GM19099 (cell line): ENCODE measurements around the gene FAM81A.

Experiments used
- POLR2A ChIP-seq: IDR thresholded peaks from 3 replicates; pipeline ENCODE4 v1.6.1; 2011; ENCODE audit warnings: low read depth; ENCODE audit not compliant: insufficient read length; ENCODE audit errors: extremely low read depth

The FAM81A gene

GRCh38 chr15:59549301-59550185, 111.6 kb downstream of the FAM81A start:
- TF ChIP-seq POLR2A = no peak

DNA sequence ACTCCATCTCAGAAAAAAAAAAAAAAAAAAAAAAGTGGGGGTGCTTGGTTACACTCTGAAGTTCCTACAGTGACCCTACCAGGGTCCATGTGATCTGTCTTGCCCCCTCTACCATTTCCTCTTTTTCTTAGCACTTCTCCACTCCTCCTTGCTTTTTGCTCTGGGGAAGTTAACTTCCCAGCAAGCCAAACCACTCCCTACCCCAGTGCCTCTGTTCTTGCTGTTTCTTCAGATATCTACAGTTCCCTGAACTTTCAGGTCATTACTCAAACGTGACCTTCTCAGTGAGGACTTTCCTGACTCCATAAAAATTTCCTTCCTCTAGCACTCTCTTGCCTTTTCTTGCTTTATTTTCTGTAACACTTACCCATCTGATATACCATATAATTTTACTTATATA, 112.5 kb downstream of the FAM81A start:
- TF ChIP-seq POLR2A = no peak

DNA sequence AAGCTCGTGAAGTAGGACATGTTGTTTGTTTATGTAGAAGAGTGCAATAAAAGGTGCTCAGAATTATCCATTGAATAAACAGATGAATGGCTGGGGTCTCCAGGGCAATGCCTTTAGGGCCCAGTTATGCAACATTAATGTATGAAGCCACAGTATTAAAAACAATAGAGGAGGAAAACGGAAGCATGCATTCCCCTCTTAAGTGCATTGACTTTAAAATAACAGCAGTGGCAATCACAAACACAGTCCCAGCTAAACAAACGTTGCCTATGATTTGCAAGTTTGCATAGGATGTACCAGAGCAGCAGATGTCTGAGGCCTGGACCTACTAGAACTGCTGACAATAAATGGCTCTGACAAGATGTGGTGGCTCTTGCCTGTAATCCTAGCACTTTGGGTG, 113.0 kb downstream of the FAM81A start:
- no peak for TF ChIP-seq POLR2A

- TF ChIP-seq POLR2A = no peak
Observed at GRCh38 chr15:59553879-59554735, 116.1 kb downstream of the FAM81A start.

GRCh38 chr15:59555696-59556095, 117.7 kb downstream of the FAM81A start:
- no peak for TF ChIP-seq POLR2A

DNA sequence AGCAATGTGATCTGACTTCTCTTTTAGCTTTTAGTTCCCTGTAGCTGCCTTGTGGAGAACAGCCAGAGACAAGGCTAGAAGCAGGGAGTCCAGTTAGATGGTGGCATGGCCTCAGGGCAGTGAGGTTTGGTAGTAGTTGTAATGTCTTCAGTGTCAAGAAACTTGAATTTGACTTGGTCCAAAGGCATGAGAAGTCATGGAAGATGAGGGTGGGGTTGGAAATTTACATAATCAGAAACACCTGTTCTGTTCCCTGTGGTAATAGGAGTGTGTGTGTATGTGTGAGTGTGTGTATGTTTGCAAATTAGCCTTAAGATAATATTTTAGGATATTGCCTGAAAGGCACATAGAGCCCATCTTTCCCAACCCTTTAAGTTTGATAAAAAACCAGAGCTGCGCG, 118.4 kb downstream of the FAM81A start:
- TF ChIP-seq POLR2A = no peak

- no peak for TF ChIP-seq POLR2A
Observed at GRCh38 chr15:59557581-59557980, 119.6 kb downstream of the FAM81A start.

DNA sequence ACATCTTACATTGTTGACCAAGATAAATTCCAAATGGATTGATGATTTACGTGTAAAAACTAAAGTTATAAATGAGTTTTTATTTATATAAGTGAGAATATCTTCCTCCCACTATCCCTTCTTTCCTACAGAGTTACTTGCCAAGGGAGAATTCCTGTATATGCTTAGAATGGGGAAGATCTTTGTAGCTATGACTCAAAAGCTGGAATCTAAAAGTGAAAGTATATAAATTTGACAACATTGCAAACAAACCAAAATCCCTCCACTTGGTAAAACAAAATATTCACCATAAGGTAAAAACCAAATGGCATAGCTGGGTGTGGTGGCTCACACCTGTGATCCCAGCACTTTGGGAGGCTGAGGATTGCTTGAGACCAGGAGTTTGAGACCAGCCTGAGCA, 120.9 kb downstream of the FAM81A start:
- no peak for TF ChIP-seq POLR2A

DNA sequence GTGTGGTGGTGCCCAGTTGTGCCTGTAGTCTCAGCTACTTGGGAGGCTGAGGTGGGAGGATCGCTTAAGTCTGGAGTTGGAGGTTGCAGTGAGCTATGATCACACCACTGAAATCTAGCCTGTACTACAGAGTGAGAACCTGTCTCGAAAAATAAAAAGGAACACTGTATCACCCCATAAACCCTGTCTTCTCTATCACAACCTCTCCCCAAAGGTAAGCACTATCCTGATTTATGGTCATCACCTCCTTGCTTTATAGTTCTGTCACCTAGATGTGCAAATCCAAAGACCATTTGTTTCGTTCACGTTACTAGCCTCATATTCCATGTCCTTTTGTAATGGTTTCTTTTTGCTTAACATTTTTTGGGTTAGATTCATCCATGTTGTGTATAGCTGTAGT, 123.6 kb downstream of the FAM81A start:
- TF ChIP-seq POLR2A = no peak

DNA sequence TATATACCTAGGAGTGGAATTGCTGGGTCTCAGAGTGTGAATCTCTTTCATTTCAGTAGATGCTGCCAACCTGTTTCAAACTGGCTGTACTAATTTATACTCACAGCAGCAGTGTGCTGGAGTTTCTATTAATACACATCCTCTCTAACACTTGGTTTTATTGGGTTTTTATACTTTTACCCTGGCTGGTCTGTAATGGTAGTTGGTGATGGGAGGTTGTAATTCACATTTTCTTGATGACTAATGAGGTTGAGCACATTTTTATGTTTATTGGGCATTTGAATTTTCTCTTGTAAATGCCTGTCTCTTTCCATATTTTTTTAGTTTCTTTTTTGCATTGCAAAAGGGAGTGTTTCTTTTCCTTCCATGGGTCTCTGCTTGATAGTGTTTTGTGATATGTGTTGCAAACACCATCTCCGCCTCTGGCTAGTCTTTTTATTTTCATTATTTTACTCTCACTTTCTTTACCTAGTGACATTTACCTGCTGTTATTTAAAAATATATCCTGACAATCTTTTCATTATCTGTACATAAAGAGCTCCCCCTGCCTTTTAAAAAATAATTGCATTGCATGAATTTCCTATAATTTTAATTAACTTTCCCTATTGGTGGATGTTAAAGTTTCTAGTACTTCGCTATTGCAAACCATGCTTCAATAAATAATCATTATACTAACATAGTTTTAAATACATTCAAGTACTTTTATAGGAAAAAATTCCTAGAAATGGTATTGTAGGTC, 124.6 kb downstream of the FAM81A start:
- TF ChIP-seq POLR2A = no peak

DNA sequence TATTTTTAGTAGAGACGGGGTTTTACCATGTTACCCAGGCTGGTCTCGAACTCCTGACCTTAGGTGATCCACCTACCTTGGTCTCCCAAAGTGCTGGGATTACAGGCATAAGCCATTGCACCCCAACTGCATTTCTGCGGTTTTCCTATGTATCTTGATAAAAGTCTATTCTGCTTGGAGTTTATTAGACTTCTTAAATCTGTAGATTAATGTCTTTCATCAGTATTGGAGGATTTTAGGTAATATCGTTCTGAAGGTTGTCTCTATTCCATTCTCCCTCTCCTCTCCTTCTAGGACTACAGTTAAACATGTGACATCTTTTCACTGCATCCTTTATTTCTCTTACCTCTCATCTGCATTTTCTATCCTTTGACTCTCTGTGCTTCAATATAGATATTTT, 127.3 kb downstream of the FAM81A start:
- TF ChIP-seq POLR2A = no peak

GRCh38 chr15:59567324-59567723, 129.3 kb downstream of the FAM81A start:
- no peak for TF ChIP-seq POLR2A

DNA sequence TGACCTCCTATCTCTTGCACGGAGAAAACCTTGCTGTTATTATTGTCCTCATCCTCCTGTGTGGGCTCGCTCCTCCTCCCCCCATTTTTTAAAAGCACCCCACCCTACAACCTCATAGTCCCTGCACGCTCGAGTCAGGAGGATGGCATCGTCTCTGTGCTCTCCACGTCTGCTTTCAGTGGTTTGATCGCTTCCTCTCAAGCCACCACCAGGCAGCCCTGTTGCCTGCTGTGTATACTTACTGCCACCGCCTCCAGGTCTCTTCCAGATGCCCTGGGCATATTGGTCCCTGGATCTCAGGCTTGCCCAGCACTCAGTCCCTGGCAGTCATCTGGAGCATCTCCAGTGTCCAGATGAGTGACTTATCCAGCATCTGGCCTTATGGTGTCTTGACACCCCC, 131.5 kb downstream of the FAM81A start:
- no peak for TF ChIP-seq POLR2A

DNA sequence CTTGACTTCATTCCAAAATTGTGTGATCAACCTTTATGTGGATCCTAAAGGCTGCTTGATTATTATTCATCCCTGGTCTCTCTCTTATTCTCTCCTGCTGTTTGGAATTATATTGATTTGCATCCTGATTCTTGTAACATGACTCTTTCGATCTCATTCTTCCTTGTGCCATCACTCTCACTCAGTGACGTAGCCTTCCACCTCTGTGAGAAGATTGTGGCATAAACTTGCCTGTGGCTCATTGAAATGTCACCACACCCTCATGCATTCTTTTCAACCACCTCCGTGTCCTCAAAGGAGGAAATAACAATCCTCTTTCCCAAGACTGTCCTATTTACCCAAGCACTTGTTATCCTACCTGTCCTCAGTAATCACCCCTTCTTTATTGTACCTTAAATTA, 132.3 kb downstream of the FAM81A start:
- no peak for TF ChIP-seq POLR2A

DNA sequence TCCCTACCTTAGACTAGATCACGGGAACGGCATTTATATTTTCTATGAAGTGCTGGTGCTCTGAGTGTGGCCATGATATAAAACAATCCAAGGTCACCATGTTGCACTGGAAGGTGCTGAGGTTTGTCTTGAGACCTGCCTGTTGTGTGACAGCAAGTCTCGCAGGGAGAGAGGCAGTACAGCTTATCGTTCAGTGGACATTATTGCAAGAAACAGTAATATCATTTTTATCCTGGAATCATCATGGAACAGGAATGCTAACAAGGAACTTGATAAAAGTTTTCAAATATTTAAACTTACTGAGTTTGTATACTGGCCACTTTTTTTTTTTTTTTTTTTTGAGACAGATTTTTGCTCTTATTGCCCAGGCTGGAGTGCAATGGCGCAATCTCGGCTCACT, 133.6 kb downstream of the FAM81A start:
- TF ChIP-seq POLR2A = no peak
